ENCODE measurements around the gene MLLT3.

The MLLT3 gene

GRCh38 chr9:20447291-20447690, 175.0 kb downstream of the MLLT3 start:
- H3K36me3 ChIP-seq (ENCODE audit: control insufficient read depth, insufficient read depth, low read length), result no peaks in the 10 kb centered on the region
- H3K9ac ChIP-seq (ENCODE audit: low read depth, low read length), result no peak overlapping the region
- H3K4me3 ChIP-seq (ENCODE audit: low read depth, low read length), result no peak overlapping the region
- H3K4me1 ChIP-seq (ENCODE audit: control insufficient read depth, insufficient read depth, low read length), result no peaks in the 10 kb centered on the region
- no peaks in the 10 kb centered on the region for H3K9me3 ChIP-seq (ENCODE audit: control insufficient read depth, insufficient read depth, low read length)
- H3K27me3 ChIP-seq (ENCODE audit: control insufficient read depth, insufficient read depth, low read length), result no peaks in the 10 kb centered on the region

GRCh38 chr9:20446248-20446647, 176.1 kb downstream of the MLLT3 start:
- Histone ChIP-seq H3K36me3 (ENCODE audit: control insufficient read depth, insufficient read depth, low read length) (no peaks in the 10 kb centered on the region), H3K9ac (ENCODE audit: low read depth, low read length) (no peak overlapping the region), H3K27me3 (ENCODE audit: control insufficient read depth, insufficient read depth, low read length) (no peaks in the 10 kb centered on the region), H3K9me3 (ENCODE audit: control insufficient read depth, insufficient read depth, low read length) (no peaks in the 10 kb centered on the region), H3K4me1 (ENCODE audit: control insufficient read depth, insufficient read depth, low read length) (peaks cover 6% of the 10 kb centered on the region), H3K4me3 (ENCODE audit: low read depth, low read length) (no peak overlapping the region)

GRCh38 chr9:20442461-20443319, 179.6 kb downstream of the MLLT3 start:
- Histone ChIP-seq H3K27me3 (ENCODE audit: control insufficient read depth, insufficient read depth, low read length) (no peaks in the 10 kb centered on the region), H3K9me3 (ENCODE audit: control insufficient read depth, insufficient read depth, low read length) (no peaks in the 10 kb centered on the region), H3K9ac (ENCODE audit: low read depth, low read length) (no peak overlapping the region), H3K36me3 (ENCODE audit: control insufficient read depth, insufficient read depth, low read length) (no peaks in the 10 kb centered on the region), H3K4me1 (ENCODE audit: control insufficient read depth, insufficient read depth, low read length) (peaks cover 9% of the 10 kb centered on the region), H3K4me3 (ENCODE audit: low read depth, low read length) (no peak overlapping the region)

- Histone ChIP-seq H3K9me3 (ENCODE audit: control insufficient read depth, insufficient read depth, low read length) (no peaks in the 10 kb centered on the region), H3K9ac (ENCODE audit: low read depth, low read length) (no peak overlapping the region), H3K4me1 (ENCODE audit: control insufficient read depth, insufficient read depth, low read length) (peaks cover 9% of the 10 kb centered on the region), H3K27me3 (ENCODE audit: control insufficient read depth, insufficient read depth, low read length) (no peaks in the 10 kb centered on the region), H3K4me3 (ENCODE audit: low read depth, low read length) (no peak overlapping the region), H3K36me3 (ENCODE audit: control insufficient read depth, insufficient read depth, low read length) (no peaks in the 10 kb centered on the region)
These were observed 180.4 kb downstream of the MLLT3 start for GRCh38 chr9:20441711-20442423.

- H3K36me3 ChIP-seq (ENCODE audit: control insufficient read depth, insufficient read depth, low read length), result no peaks in the 10 kb centered on the region
- peaks cover 9% of the 10 kb centered on the region for H3K4me1 ChIP-seq (ENCODE audit: control insufficient read depth, insufficient read depth, low read length)
- H3K27me3 ChIP-seq (ENCODE audit: control insufficient read depth, insufficient read depth, low read length), result no peaks in the 10 kb centered on the region
- no peak overlapping the region for H3K4me3 ChIP-seq (ENCODE audit: low read depth, low read length)
- H3K9me3 ChIP-seq (ENCODE audit: control insufficient read depth, insufficient read depth, low read length), result no peaks in the 10 kb centered on the region
- no peak overlapping the region for H3K9ac ChIP-seq (ENCODE audit: low read depth, low read length)
These were observed 181.1 kb downstream of the MLLT3 start for GRCh38 chr9:20441166-20441565.

GRCh38 chr9:20437476-20437875, 184.8 kb downstream of the MLLT3 start:
- Histone ChIP-seq H3K27me3 (ENCODE audit: control insufficient read depth, insufficient read depth, low read length) (no peaks in the 10 kb centered on the region), H3K9ac (ENCODE audit: low read depth, low read length) (no peak overlapping the region), H3K4me3 (ENCODE audit: low read depth, low read length) (no peak overlapping the region), H3K9me3 (ENCODE audit: control insufficient read depth, insufficient read depth, low read length) (no peaks in the 10 kb centered on the region), H3K4me1 (ENCODE audit: control insufficient read depth, insufficient read depth, low read length) (peaks cover 9% of the 10 kb centered on the region), H3K36me3 (ENCODE audit: control insufficient read depth, insufficient read depth, low read length) (no peaks in the 10 kb centered on the region)

- Histone ChIP-seq H3K9ac (ENCODE audit: low read depth, low read length) (no peak overlapping the region), H3K9me3 (ENCODE audit: control insufficient read depth, insufficient read depth, low read length) (no peaks in the 10 kb centered on the region), H3K36me3 (ENCODE audit: control insufficient read depth, insufficient read depth, low read length) (no peaks in the 10 kb centered on the region), H3K4me3 (ENCODE audit: low read depth, low read length) (no peak overlapping the region), H3K27me3 (ENCODE audit: control insufficient read depth, insufficient read depth, low read length) (no peaks in the 10 kb centered on the region), H3K4me1 (ENCODE audit: control insufficient read depth, insufficient read depth, low read length) (peaks cover 4% of the 10 kb centered on the region)
These were observed 185.7 kb downstream of the MLLT3 start for GRCh38 chr9:20436476-20437195.

- Histone ChIP-seq H3K36me3 (ENCODE audit: control insufficient read depth, insufficient read depth, low read length) (no peaks in the 10 kb centered on the region), H3K4me3 (ENCODE audit: low read depth, low read length) (no peak overlapping the region), H3K9me3 (ENCODE audit: control insufficient read depth, insufficient read depth, low read length) (no peaks in the 10 kb centered on the region), H3K9ac (ENCODE audit: low read depth, low read length) (no peak overlapping the region), H3K4me1 (ENCODE audit: control insufficient read depth, insufficient read depth, low read length) (no peaks in the 10 kb centered on the region), H3K27me3 (ENCODE audit: control insufficient read depth, insufficient read depth, low read length) (no peaks in the 10 kb centered on the region)
These were observed 193.3 kb downstream of the MLLT3 start for GRCh38 chr9:20428976-20429375.

- H3K36me3 ChIP-seq (ENCODE audit: control insufficient read depth, insufficient read depth, low read length), result no peaks in the 10 kb centered on the region
- no peaks in the 10 kb centered on the region for H3K4me1 ChIP-seq (ENCODE audit: control insufficient read depth, insufficient read depth, low read length)
- no peak overlapping the region for H3K4me3 ChIP-seq (ENCODE audit: low read depth, low read length)
- H3K9ac ChIP-seq (ENCODE audit: low read depth, low read length), result no peak overlapping the region
- H3K9me3 ChIP-seq (ENCODE audit: control insufficient read depth, insufficient read depth, low read length), result no peaks in the 10 kb centered on the region
- H3K27me3 ChIP-seq (ENCODE audit: control insufficient read depth, insufficient read depth, low read length), result no peaks in the 10 kb centered on the region
These were observed 194.9 kb downstream of the MLLT3 start for GRCh38 chr9:20427359-20427758.

- Histone ChIP-seq H3K27me3 (ENCODE audit: control insufficient read depth, insufficient read depth, low read length) (no peaks in the 10 kb centered on the region), H3K36me3 (ENCODE audit: control insufficient read depth, insufficient read depth, low read length) (no peaks in the 10 kb centered on the region), H3K9me3 (ENCODE audit: control insufficient read depth, insufficient read depth, low read length) (no peaks in the 10 kb centered on the region), H3K9ac (ENCODE audit: low read depth, low read length) (no peak overlapping the region), H3K4me3 (ENCODE audit: low read depth, low read length) (no peak overlapping the region), H3K4me1 (ENCODE audit: control insufficient read depth, insufficient read depth, low read length) (no peaks in the 10 kb centered on the region)
These were observed 196.3 kb downstream of the MLLT3 start for GRCh38 chr9:20426019-20426418.

- Histone ChIP-seq H3K27me3 (ENCODE audit: control insufficient read depth, insufficient read depth, low read length) (no peaks in the 10 kb centered on the region), H3K36me3 (ENCODE audit: control insufficient read depth, insufficient read depth, low read length) (no peaks in the 10 kb centered on the region), H3K9me3 (ENCODE audit: control insufficient read depth, insufficient read depth, low read length) (no peaks in the 10 kb centered on the region), H3K4me1 (ENCODE audit: control insufficient read depth, insufficient read depth, low read length) (no peaks in the 10 kb centered on the region), H3K9ac (ENCODE audit: low read depth, low read length) (no peak overlapping the region), H3K4me3 (ENCODE audit: low read depth, low read length) (no peak overlapping the region)
These were observed 202.8 kb downstream of the MLLT3 start for GRCh38 chr9:20419533-20419932.
